IMR-90 (cell line): ENCODE data around the gene CELSR1. TPM values are rescaled to one million over a fixed set of nuclear protein-coding genes. Genes with fewer than 3 reads are reported as not detected.

Experiments used
- ATAC-seq: fragments of 200-7000 bp; cut with Tn5 transposase; 2 replicates; pipeline ENCODE4 v1.9.1; 2020; ENCODE audit warnings: low read depth, mild to moderate bottlenecking, moderate library complexity
- BruUV-seq: library from RNA; stranded (reverse); fragments of 400-500 nt; replicated peaks from 2 replicates; lab custom pipeline; 2021; lab: Mats Ljungman, UMichigan
- CTCF ChIA-PET: fragments of 300-600 bp; formaldehyde crosslinking; extraction: SDS; loops from one replicate; lab custom pipeline; 2021; ENCODE audit warnings: antibody characterized with exemption; lab: Yijun Ruan, JAX
- POLR2A ChIA-PET: fragments of 300-600 bp; sonication (Branson Sonifier 250); formaldehyde crosslinking; loops from one replicate; lab custom pipeline; 2022; ENCODE audit warnings: antibody characterized with exemption; ENCODE audit not compliant: unreplicated experiment; lab: Charles Lee
- DNase-seq: peaks from one replicate; pipeline ENCODE4 v3.0.0; 2013
- H2AFZ ChIP-seq: replicated peaks from 2 replicates; pipeline ENCODE3; 2013; ENCODE audit warnings: low read length, mild to moderate bottlenecking; ENCODE audit not compliant: poor library complexity
- H2AK5ac ChIP-seq: 2 replicates; pipeline ENCODE4 v1.6.1; 2013; ENCODE audit warnings: low read depth, low read length, inconsistent platforms
- H2AK9ac ChIP-seq: replicated peaks from 2 replicates; pipeline ENCODE3; 2013; ENCODE audit warnings: mild to moderate bottlenecking, low read depth, low read length, moderate library complexity; ENCODE audit not compliant: poor library complexity
- H2BK120ac ChIP-seq: 2 replicates; pipeline ENCODE4 v1.6.1; 2013; ENCODE audit warnings: low read depth, low read length, inconsistent platforms
- H2BK15ac ChIP-seq: 3 replicates; pipeline ENCODE4 v1.6.1; 2013; ENCODE audit warnings: low read depth, low read length, inconsistent platforms
- H2BK20ac ChIP-seq: 2 replicates; pipeline ENCODE4 v1.6.1; 2013; ENCODE audit warnings: low read depth, mild to moderate bottlenecking, inconsistent platforms, low read length, moderate library complexity
- H2BK5ac ChIP-seq: 2 replicates; pipeline ENCODE4 v1.6.1; 2013; ENCODE audit warnings: mild to moderate bottlenecking, low read depth, low read length, inconsistent platforms; ENCODE audit not compliant: poor library complexity, severe bottlenecking
- H3K14ac ChIP-seq: replicated peaks from 2 replicates; pipeline ENCODE4 v1.6.1; 2013; ENCODE audit warnings: low read depth, low read length, inconsistent platforms
- H3K18ac ChIP-seq: 2 replicates; pipeline ENCODE4 v1.6.1; 2013; ENCODE audit warnings: low read depth, low read length, control low read depth
- H3K23ac ChIP-seq: 2 replicates; pipeline ENCODE4 v1.6.1; 2013; ENCODE audit warnings: low read depth, low read length, inconsistent platforms
- H3K27ac ChIP-seq: 2 replicates; pipeline ENCODE4 v1.5.1; 2013; ENCODE audit warnings: mild to moderate bottlenecking, control low read depth, low read length; ENCODE audit not compliant: insufficient read depth
- H3K27me3 ChIP-seq: 2 replicates; pipeline ENCODE4 v1.6.1; 2013; ENCODE audit warnings: low read length; ENCODE audit not compliant: control insufficient read depth, insufficient read depth
- H3K36me3 ChIP-seq: 2 replicates; pipeline ENCODE4 v1.6.1; 2013; ENCODE audit warnings: low read length, mixed read lengths; ENCODE audit not compliant: control insufficient read depth, insufficient read depth
- H3K4ac ChIP-seq: 2 replicates; pipeline ENCODE4 v1.6.1; 2013; ENCODE audit warnings: low read depth, low read length, inconsistent platforms
- H3K4me1 ChIP-seq: 2 replicates; pipeline ENCODE4 v1.6.1; 2013; ENCODE audit warnings: low read length, mixed read lengths; ENCODE audit not compliant: control insufficient read depth, insufficient read depth
- H3K4me2 ChIP-seq: 2 replicates; pipeline ENCODE4 v1.6.1; 2013; ENCODE audit warnings: low read depth, mild to moderate bottlenecking, control low read depth, low read length, moderate library complexity
- H3K4me3 ChIP-seq: 2 replicates; pipeline ENCODE4 v1.5.1; 2013; ENCODE audit warnings: low read depth, mild to moderate bottlenecking, control low read depth, low read length, moderate library complexity; ENCODE audit not compliant: insufficient read depth
- H3K56ac ChIP-seq: 2 replicates; pipeline ENCODE4 v1.6.1; 2013; ENCODE audit warnings: low read length, inconsistent platforms; ENCODE audit not compliant: insufficient read depth; ENCODE audit errors: extremely low read depth
- H3K79me1 ChIP-seq, 2 experiments: 2 replicates each; pipeline ENCODE4 v1.6.1; 2013; ENCODE audit warnings: low read length in 2 of 2, inconsistent platforms in 1 of 2, low read depth in 1 of 2
- H3K9ac ChIP-seq: 2 replicates; pipeline ENCODE4 v1.6.1; 2013; ENCODE audit warnings: low read depth, low read length, control low read depth
- H3K9me1 ChIP-seq: 2 replicates; pipeline ENCODE4 v1.6.1; 2013; ENCODE audit warnings: low read length, inconsistent platforms; ENCODE audit not compliant: insufficient read depth
- H3K9me3 ChIP-seq: 2 replicates; pipeline ENCODE4 v1.6.1; 2013; ENCODE audit warnings: low read length; ENCODE audit not compliant: control insufficient read depth, insufficient read depth
- H4K20me1 ChIP-seq: 2 replicates; pipeline ENCODE4 v1.6.1; 2013; ENCODE audit warnings: low read length, inconsistent platforms; ENCODE audit not compliant: insufficient read depth
- H4K5ac ChIP-seq: 2 replicates; pipeline ENCODE4 v1.6.1; 2013; ENCODE audit warnings: mild to moderate bottlenecking, low read depth, low read length, control low read depth
- H4K8ac ChIP-seq, 2 experiments: 2 replicates each; pipeline ENCODE4 v1.6.1; 2013; ENCODE audit warnings: low read depth in 2 of 2, low read length in 2 of 2, control low read depth in 1 of 2, inconsistent platforms in 1 of 2
- H4K91ac ChIP-seq: 2 replicates; pipeline ENCODE4 v1.6.1; 2013; ENCODE audit warnings: low read depth, low read length, inconsistent platforms; ENCODE audit not compliant: insufficient read depth
- BHLHE40 ChIP-seq: fragments of 150-350 bp; IDR thresholded peaks from 2 replicates; pipeline ENCODE4 v1.6.1; 2016; ENCODE audit warnings: mild to moderate bottlenecking, low read depth, low read length
- CEBPB ChIP-seq: IDR thresholded peaks from 2 replicates; pipeline ENCODE4 v1.6.1; 2012; ENCODE audit warnings: low read depth, low read length, improper control_type of control experiment
- CHD1 ChIP-seq: IDR thresholded peaks from 2 replicates; pipeline ENCODE4 v1.6.1; 2012; ENCODE audit warnings: low read depth, low read length, improper control_type of control experiment
- FOS ChIP-seq: fragments of 150-350 bp; IDR thresholded peaks from 2 replicates; pipeline ENCODE4 v1.6.1; 2016; ENCODE audit warnings: low read depth, low read length
- MAFK ChIP-seq: IDR thresholded peaks from 2 replicates; pipeline ENCODE4 v1.6.1; 2012; ENCODE audit warnings: low read depth, low read length, improper control_type of control experiment
- MAZ ChIP-seq: IDR thresholded peaks from 2 replicates; pipeline ENCODE4 v1.6.1; 2012; ENCODE audit warnings: low read depth, mild to moderate bottlenecking, low read length, improper control_type of control experiment, moderate library complexity, borderline replicate concordance
- MXI1 ChIP-seq: IDR thresholded peaks from 2 replicates; pipeline ENCODE4 v1.6.1; 2012; ENCODE audit warnings: low read depth, mild to moderate bottlenecking, low read length, moderate library complexity, borderline replicate concordance
- NFE2L2 ChIP-seq: fragments of 150-350 bp; IDR thresholded peaks from 2 replicates; pipeline ENCODE4 v1.6.1; 2016; ENCODE audit warnings: low read depth, mild to moderate bottlenecking, low read length
- POLR2A ChIP-seq: IDR thresholded peaks from 2 replicates; pipeline ENCODE4 v1.6.1; 2012; ENCODE audit warnings: mild to moderate bottlenecking, low read depth, low read length
- RAD21 ChIP-seq: IDR thresholded peaks from 2 replicates; pipeline ENCODE4 v1.6.1; 2012; ENCODE audit warnings: low read length, improper control_type of control experiment
- RCOR1 ChIP-seq: IDR thresholded peaks from 2 replicates; pipeline ENCODE4 v1.6.1; 2012; ENCODE audit warnings: mild to moderate bottlenecking, low read length, improper control_type of control experiment; ENCODE audit not compliant: insufficient replicate concordance
- RFX5 ChIP-seq: IDR thresholded peaks from 2 replicates; pipeline ENCODE4 v1.8.0; 2012; ENCODE audit warnings: low read depth, mild to moderate bottlenecking, low read length, moderate library complexity
- SMC3 ChIP-seq: fragments of 150-350 bp; IDR thresholded peaks from 2 replicates; pipeline ENCODE4 v1.6.1; 2016; ENCODE audit warnings: low read depth, mild to moderate bottlenecking, antibody characterized with exemption, low read length, moderate library complexity
- WGBS, 2 experiments: methylation state at CpG; one replicate each; pipeline versions ENCODE4 v1.1.5 to v1.1.7; 2013; ENCODE audit warnings: missing lambda C conversion rate in 2 of 2; ENCODE audit not compliant: insufficient read length in 1 of 2; ENCODE audit errors: extremely low coverage in 2 of 2; 5-methylcytosine and 5-hydroxymethylcytosine counted together
- dilution Hi-C: fragments of 300-500 bp; cut with HindIII; formaldehyde crosslinking; loops from one replicate; pipeline ENCODE4 v1.14.3; 2018; ENCODE audit warnings: low sequenced_read_pairs; ENCODE audit not compliant: unreplicated experiment
- in situ Hi-C: fragments of 300-500 bp; cut with MboI; formaldehyde crosslinking; loops from 3 replicates; pipeline ENCODE4 v1.14.3; 2019; ENCODE audit warnings: low sequenced_read_pairs, inconsistent platforms, mixed read lengths
- intact Hi-C: fragments of 100-400 bp; cut with micrococcal nuclease; formaldehyde crosslinking; loops from 2 replicates; pipeline ENCODE4 v1.10.0; 2022
- polyA plus RNA-seq, 3 experiments: library from polyadenylated mRNA; depleted of rRNA; stranded (reverse); fragments of >200 nt; gene quantifications; 2 replicates each; pipeline ENCODE4 v1.2.3, GENCODE V29; 2012; ENCODE audit warnings: low replicate concordance in 1 of 3
- total RNA-seq: library from RNA; depleted of rRNA; stranded (reverse); fragments of >200 nt; gene quantifications from 2 replicates; pipeline ENCODE4 v1.2.3, GENCODE V29; 2012
- TF ChIP-seq, protein P1 (sequence below): fragments of 150-350 bp; IDR thresholded peaks from 2 replicates; pipeline ENCODE4 v1.6.1; 2016; ENCODE audit warnings: low read depth, mild to moderate bottlenecking, low read length, moderate library complexity, borderline replicate concordance
- TF ChIP-seq, protein P2 (sequence below): fragments of 150-350 bp; IDR thresholded peaks from 2 replicates; pipeline ENCODE4 v1.6.1; 2017; ENCODE audit warnings: mild to moderate bottlenecking, antibody characterized with exemption, low read length, low read depth
- TF ChIP-seq, protein P3 (sequence below): conservative IDR thresholded peaks from 2 replicates; pipeline ENCODE4 v1.5.1; 2012; ENCODE audit warnings: mild to moderate bottlenecking, low read depth, low read length, improper control_type of control experiment

Gene CELSR1
- total and polyA plus RNA-seq, 2 of the 4 experiments (the other 2 are of a cell fraction) = 0.36 to 0.82 TPM

DNA sequence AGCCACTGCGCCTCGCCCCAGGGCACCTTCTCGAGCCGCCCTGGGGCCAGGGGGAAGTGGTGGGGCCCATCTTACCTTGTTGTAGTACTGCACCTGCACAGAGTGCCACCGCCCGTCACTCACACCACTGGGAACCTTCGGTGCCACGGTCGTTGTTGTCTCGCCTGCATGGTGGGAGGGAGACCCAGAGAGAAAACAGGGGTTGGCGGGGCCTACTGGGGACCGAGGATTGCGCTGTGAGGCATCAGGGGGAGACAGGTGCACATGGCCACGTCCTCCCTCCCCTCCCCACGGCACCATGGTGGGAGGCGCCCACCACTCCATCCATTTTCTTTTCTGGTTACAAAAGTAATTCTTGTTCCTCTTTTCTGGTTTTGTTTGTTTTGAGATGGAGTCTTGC lies 104.1 kb downstream of the CELSR1 start:
- Histone ChIP-seq H3K4me2 (no peak overlapping the region), H3K18ac (no peak overlapping the region)

More for the DNA sequence above, 104.1 kb downstream of the CELSR1 start:
- Histone ChIP-seq H4K91ac (no peak overlapping the region), H3K27me3 (peaks cover 26% of the 10 kb centered on the region), H3K79me1 (no peaks in the 10 kb centered on the region), H2AK5ac (no peak overlapping the region), H2BK15ac (no peak overlapping the region), H2AK9ac (no peak overlapping the region), H3K27ac (no peak overlapping the region), H3K9me1 (no peaks in the 10 kb centered on the region), H3K9ac (no peak overlapping the region), H4K20me1 (no peaks in the 10 kb centered on the region), H4K5ac (no peak overlapping the region), H2BK5ac (no peak overlapping the region), H3K23ac (no peak overlapping the region), H4K8ac (no peak overlapping the region), H2BK120ac (no peak overlapping the region), H3K4me3 (no peak overlapping the region), H3K4ac (no peak overlapping the region), H3K36me3 (no peaks in the 10 kb centered on the region), H3K14ac (no peak overlapping the region), H3K9me3 (no peaks in the 10 kb centered on the region), H3K4me1 (no peaks in the 10 kb centered on the region), H2BK20ac (no peak overlapping the region), H2AFZ (no peak overlapping the region), H3K56ac (no peak overlapping the region)
- TF ChIP-seq NFE2L2 = no peak
- no peak for TF ChIP-seq MAFK
- no peak for TF ChIP-seq RAD21
- TF ChIP-seq FOS = no peak
- no peak for TF ChIP-seq MXI1
- TF ChIP-seq CHD1 = no peak
- TF ChIP-seq, protein P1, sequence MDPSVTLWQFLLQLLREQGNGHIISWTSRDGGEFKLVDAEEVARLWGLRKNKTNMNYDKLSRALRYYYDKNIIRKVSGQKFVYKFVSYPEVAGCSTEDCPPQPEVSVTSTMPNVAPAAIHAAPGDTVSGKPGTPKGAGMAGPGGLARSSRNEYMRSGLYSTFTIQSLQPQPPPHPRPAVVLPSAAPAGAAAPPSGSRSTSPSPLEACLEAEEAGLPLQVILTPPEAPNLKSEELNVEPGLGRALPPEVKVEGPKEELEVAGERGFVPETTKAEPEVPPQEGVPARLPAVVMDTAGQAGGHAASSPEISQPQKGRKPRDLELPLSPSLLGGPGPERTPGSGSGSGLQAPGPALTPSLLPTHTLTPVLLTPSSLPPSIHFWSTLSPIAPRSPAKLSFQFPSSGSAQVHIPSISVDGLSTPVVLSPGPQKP = no peak
- TF ChIP-seq RFX5 = no peak
- TF ChIP-seq, protein P2, sequence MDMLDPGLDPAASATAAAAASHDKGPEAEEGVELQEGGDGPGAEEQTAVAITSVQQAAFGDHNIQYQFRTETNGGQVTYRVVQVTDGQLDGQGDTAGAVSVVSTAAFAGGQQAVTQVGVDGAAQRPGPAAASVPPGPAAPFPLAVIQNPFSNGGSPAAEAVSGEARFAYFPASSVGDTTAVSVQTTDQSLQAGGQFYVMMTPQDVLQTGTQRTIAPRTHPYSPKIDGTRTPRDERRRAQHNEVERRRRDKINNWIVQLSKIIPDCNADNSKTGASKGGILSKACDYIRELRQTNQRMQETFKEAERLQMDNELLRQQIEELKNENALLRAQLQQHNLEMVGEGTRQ = no peak
- TF ChIP-seq SMC3 = no peak
- no peak for TF ChIP-seq CEBPB
- no peak for TF ChIP-seq BHLHE40
- no peak for TF ChIP-seq MAZ
- no peak for TF ChIP-seq POLR2A
- TF ChIP-seq, protein P3, sequence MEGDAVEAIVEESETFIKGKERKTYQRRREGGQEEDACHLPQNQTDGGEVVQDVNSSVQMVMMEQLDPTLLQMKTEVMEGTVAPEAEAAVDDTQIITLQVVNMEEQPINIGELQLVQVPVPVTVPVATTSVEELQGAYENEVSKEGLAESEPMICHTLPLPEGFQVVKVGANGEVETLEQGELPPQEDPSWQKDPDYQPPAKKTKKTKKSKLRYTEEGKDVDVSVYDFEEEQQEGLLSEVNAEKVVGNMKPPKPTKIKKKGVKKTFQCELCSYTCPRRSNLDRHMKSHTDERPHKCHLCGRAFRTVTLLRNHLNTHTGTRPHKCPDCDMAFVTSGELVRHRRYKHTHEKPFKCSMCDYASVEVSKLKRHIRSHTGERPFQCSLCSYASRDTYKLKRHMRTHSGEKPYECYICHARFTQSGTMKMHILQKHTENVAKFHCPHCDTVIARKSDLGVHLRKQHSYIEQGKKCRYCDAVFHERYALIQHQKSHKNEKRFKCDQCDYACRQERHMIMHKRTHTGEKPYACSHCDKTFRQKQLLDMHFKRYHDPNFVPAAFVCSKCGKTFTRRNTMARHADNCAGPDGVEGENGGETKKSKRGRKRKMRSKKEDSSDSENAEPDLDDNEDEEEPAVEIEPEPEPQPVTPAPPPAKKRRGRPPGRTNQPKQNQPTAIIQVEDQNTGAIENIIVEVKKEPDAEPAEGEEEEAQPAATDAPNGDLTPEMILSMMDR = no peak
- no peak for TF ChIP-seq RCOR1
- ATAC-seq (no peak), DNase-seq (no peak)
- POLR2A ChIA-PET = no interaction called here
- dilution Hi-C loops = no loop called here
- CTCF ChIA-PET = no interaction called here
- intact Hi-C loops = no loop called here
- in situ Hi-C loops = no loop called here
- 94% methylated on average over 6 of the region's 16 CpGs; no CpG with 5 or more reads in 1 of the 2 experiments for WGBS, 2 experiments
- BruUV-seq = no TSS peak
